Activated CD4-positive, alpha-beta T cell treated with anti-CD3 and anti-CD28 coated beads for 36 hours (primary cell): ENCODE measurements around the gene CDC20. TPM values are rescaled to one million over a fixed set of nuclear protein-coding genes. Genes with fewer than 3 reads are reported as not detected.
A peak's percentile ranks its signal among the peaks of the same experiment; 100 is the strongest.

Experiments used
- ATAC-seq: fragments of 200-7000 bp; cut with Tn5 transposase; one replicate; pipeline ENCODE4 v1.10.0; 2021; ENCODE audit warnings: mild to moderate bottlenecking, moderate library complexity
- CTCF ChIA-PET: fragments of 350-600 bp; sonication (Branson Sonifier 250); formaldehyde crosslinking; loops from one replicate; lab custom pipeline; 2021; ENCODE audit warnings: antibody characterized with exemption; lab: Charles Lee
- POLR2A ChIA-PET: fragments of 350-600 bp; sonication (Branson Sonifier 250); formaldehyde crosslinking; loops from one replicate; lab custom pipeline; 2021; ENCODE audit warnings: antibody characterized with exemption, inconsistent platforms; lab: Charles Lee
- DNase-seq: peaks from one replicate; pipeline ENCODE4 v3.0.0-alpha.2; 2020
- H3K27ac Mint-ChIP-seq: one replicate; pipeline ENCODE4 v1.8.0; 2021; ENCODE audit warnings: mixed read lengths
- H3K27me3 Mint-ChIP-seq: one replicate; pipeline ENCODE4 v1.8.0; 2021; ENCODE audit warnings: mixed read lengths
- H3K36me3 Mint-ChIP-seq: one replicate; pipeline ENCODE4 v1.8.0; 2021; ENCODE audit warnings: low read depth, mixed read lengths
- H3K4me1 Mint-ChIP-seq: one replicate; pipeline ENCODE4 v1.8.0; 2021; ENCODE audit warnings: mixed read lengths
- H3K4me3 Mint-ChIP-seq: one replicate; pipeline ENCODE4 v1.8.0; 2021; ENCODE audit warnings: mild to moderate bottlenecking, moderate library complexity, mixed read lengths
- H3K9me3 Mint-ChIP-seq: one replicate; pipeline ENCODE4 v1.8.0; 2021; ENCODE audit warnings: low read depth, mixed read lengths
- intact Hi-C, 2 experiments: fragments of 100-400 bp; cut with DNase I in 1 of 2; cut with micrococcal nuclease in 1 of 2; formaldehyde crosslinking; loops; one replicate each; pipeline versions ENCODE4 v1.14.2 to v1.15.1; 2022 to 2024; cut with DNase I, micrococcal nuclease
- total RNA-seq, 2 experiments: library from RNA; stranded (reverse); gene quantifications; one replicate each; pipeline ENCODE4 v1.2.3, GENCODE V29; 2021

The CDC20 gene
- total RNA-seq, 2 experiments from 2014 or later = 158 to 163 TPM

DNA sequence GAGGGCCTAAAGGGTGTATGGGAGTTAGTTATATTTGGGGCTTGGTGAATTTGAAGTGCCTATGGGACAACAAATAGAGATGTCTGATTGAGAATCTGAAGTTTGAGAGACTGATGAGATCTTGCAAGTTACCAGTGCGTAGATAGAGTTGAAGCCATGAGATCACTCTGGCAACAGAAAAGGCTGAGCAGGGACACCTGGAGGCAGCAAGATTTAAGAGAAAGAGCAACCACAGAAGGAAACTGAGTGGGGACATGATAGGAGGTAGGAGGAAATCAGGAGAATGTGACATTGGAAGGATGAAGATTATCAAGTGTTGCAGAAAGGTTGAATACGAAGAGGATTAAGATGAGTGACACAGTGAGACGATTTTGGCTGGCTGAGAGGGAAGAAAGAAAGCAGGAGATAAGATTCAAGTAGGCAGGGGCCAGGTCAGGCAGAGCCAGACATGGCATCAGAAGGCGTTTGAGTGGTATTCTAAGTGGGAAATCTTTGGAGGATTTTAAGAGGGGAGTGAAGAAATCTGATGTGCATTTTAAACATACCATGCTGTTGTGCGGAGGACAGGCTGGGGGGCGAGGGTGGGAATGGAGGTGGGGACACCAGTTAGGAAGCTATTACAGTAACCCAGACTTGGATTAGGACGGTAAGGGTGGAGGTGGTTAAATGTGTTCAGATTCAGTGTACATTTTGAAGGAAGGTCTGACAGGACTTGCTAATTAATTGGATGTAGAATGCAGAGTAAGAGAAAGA, 24.2 kb upstream of the CDC20 start:
- Mint-ChIP-seq H3K36me3 (no peaks in the 10 kb centered on the region), H3K27me3 (no peaks in the 10 kb centered on the region), H3K9me3 (no peaks in the 10 kb centered on the region), H3K4me1 (peaks cover 13% of the 10 kb centered on the region), H3K4me3 (no peak overlapping the region), H3K27ac (no peak overlapping the region)
- DNase-seq = no peak
- intact Hi-C loops = no loop called here
- no peak for ATAC-seq
- CTCF ChIA-PET = interaction anchor here (0.7 kb wide), 1 partner anchor 50 kb away, joined by 3 read pairs; no protein-coding TSS in a partner anchor
- POLR2A ChIA-PET = no interaction called here

DNA sequence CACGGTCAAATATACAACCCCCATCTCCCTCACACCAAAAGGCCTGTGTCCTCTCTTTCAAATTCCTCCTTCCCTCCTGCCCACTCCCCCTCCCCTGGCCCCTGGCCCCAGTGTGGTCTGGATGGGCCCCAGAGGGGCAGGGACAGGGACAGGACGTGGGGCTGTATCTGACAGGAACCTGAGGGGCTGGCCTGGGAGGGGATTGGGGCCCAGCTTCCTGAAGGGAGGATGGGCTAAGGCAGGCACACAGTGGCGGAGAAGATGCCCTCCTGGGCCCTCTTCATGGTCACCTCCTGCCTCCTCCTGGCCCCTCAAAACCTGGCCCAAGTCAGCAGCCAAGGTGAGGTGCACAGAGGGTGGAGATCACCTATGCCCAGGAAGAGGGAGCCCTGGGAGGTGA, 21.2 kb upstream of the CDC20 start, which contains the start of gene MPL:
TSS of gene MPL (plus strand) at position 231 of the 400 bp plus-strand sequence. CDS start at position 262, 31 bp downstream.
- Mint-ChIP-seq H3K36me3 (no peaks in the 10 kb centered on the region), H3K9me3 (no peaks in the 10 kb centered on the region), H3K27me3 (no peaks in the 10 kb centered on the region), H3K27ac (no peak within 1 kb of the TSS), H3K4me3 (no peak within 1 kb of the TSS), H3K4me1 (no peaks in the 10 kb centered on the region)
- DNase-seq = no peak
- ChIA-PET CTCF (interaction anchor here (1.0 kb wide), 1 partner anchor 20 kb away, joined by 3 read pairs; no protein-coding TSS in a partner anchor), POLR2A (no interaction called here)
- no peak for ATAC-seq
- intact Hi-C loops = no loop called here

DNA sequence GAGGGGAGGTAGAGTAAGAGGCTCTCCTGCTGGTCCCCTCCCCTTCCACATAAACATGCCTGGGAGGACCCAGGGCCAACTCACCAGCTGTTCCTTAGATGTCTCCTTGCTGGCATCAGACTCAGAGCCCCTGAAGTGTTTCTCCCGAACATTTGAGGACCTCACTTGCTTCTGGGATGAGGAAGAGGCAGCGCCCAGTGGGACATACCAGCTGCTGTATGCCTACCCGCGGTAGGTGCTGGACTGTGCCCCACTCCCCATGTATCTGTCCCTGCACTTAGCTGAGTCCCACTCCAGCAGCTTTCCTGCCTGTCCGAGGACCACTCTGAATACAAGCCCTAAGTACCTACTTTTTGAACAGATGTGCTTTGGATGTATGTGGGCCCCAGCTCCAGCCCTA, 20.8 kb upstream of the CDC20 start:
- Mint-ChIP-seq H3K9me3 (no peaks in the 10 kb centered on the region), H3K27ac (no peak overlapping the region), H3K27me3 (no peaks in the 10 kb centered on the region), H3K4me3 (no peak overlapping the region), H3K4me1 (no peaks in the 10 kb centered on the region), H3K36me3 (no peaks in the 10 kb centered on the region)
- DNase-seq = no peak
- ATAC-seq = no peak
- POLR2A ChIA-PET = no interaction called here
- CTCF ChIA-PET = interaction anchor here (1.0 kb wide), 1 partner anchor 19 kb away, joined by 3 read pairs; no protein-coding TSS in a partner anchor
- intact Hi-C loops = no loop called here

DNA sequence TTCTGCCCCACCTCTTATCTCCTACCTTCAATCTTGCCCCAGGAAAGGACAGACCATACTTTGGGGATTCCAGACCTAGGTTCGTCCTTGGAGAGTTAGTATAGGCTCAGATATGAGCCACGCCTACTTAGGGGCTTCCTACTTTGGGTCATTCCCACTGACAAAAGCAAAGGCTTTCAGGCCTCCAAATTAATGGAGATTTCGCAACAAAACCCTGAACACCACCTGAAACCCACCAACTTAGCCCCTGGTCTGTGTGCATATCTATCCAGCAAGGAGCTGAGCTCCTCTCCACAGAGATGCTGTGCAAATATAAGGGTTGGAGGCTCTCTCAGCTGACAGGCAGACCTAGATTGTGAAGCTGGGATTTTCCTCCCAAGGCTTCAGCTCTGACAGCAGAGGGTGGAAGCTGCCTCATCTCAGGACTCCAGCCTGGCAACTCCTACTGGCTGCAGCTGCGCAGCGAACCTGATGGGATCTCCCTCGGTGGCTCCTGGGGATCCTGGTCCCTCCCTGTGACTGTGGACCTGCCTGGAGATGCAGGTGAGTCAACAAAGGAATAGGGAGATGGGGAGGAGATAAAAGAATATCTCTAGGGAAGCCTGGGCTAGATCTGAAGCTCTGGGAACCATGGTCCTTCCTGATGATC, 19.1 kb upstream of the CDC20 start:
- ATAC-seq (no peak), DNase-seq (no peak)
- H3K27me3 Mint-ChIP-seq = no peaks in the 10 kb centered on the region
- intact Hi-C loops = no loop called here
- H3K4me3 Mint-ChIP-seq = no peak overlapping the region
- H3K9me3 Mint-ChIP-seq = no peaks in the 10 kb centered on the region
- no peaks in the 10 kb centered on the region for H3K36me3 Mint-ChIP-seq
- no peaks in the 10 kb centered on the region for H3K4me1 Mint-ChIP-seq
- H3K27ac Mint-ChIP-seq = no peak overlapping the region
- ChIA-PET CTCF (interaction anchor here (0.9 to 1.0 kb wide), 2 partner anchors 29 to 55 kb away, joined by 3 read pairs; no protein-coding TSS in a partner anchor), POLR2A (no interaction called here)

DNA sequence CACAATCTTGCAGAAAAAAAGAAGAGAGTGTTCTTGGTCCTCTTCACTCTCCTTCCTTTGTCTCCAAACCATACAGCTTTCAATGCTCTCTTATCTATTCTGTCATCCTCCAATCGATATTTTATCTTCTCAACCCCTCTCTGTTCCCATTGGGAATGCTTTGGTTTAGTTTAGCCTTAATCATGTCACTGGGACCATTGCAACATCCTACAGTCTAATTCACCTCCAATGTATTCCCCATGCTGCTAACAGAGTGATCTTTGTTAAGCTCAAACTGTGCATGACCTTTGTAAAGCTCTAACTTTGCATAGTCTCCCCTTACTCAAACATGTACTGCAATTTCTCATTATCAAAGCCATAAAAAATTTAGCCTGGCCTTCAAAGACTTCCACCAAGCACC, 18.2 kb upstream of the CDC20 start:
- DNase-seq = no peak
- H3K4me3 Mint-ChIP-seq = no peak overlapping the region
- CTCF ChIA-PET = interaction anchor here (0.8 to 1.0 kb wide), 3 partner anchors 28 to 574 kb away, joined by 3 read pairs; no protein-coding TSS in a partner anchor

DNA sequence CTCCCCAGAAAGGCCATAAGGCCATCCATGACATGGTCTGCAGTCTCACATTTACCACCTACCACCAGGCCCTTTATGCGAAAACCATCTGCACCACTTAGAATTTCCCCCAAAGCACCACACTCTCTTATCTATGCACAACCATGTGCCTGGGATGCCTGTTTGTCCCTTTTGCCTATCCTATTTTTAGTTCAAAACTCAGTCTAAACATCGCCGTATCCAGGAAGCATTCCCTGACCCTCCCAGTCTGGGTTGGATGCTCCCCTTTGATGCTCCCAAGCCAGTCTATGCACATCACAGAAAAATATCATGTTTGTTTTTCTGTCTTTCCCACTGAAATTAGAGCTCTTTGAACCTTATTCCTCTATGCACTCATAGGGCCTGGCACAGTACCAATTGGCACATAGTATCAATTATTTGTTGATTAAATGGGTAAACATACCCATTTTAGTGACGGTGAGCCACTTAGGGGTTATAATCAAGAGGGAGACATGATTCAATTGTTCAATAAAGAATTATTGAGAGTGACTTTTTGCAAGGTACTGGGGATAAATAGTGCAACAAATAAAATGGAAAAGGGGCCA, 14.4 kb upstream of the CDC20 start:
- Mint-ChIP-seq H3K27me3 (no peaks in the 10 kb centered on the region), H3K4me1 (peaks cover 12% of the 10 kb centered on the region), H3K4me3 (no peak overlapping the region), H3K9me3 (no peaks in the 10 kb centered on the region), H3K27ac (no peak overlapping the region), H3K36me3 (no peaks in the 10 kb centered on the region)
- intact Hi-C loops = no loop called here
- POLR2A ChIA-PET = no interaction called here
- ATAC-seq (no peak), DNase-seq (no peak)
- CTCF ChIA-PET = interaction anchor here (0.6 to 1.6 kb wide), 2 partner anchors 13 to 145 kb away, joined by 4 read pairs; no protein-coding TSS in a partner anchor

More for the DNA sequence above, 18.2 kb upstream of the CDC20 start:
- Mint-ChIP-seq H3K27me3 (no peaks in the 10 kb centered on the region), H3K27ac (no peak overlapping the region), H3K36me3 (no peaks in the 10 kb centered on the region), H3K4me1 (peaks cover 3% of the 10 kb centered on the region), H3K9me3 (no peaks in the 10 kb centered on the region)
- POLR2A ChIA-PET = no interaction called here
- no peak for ATAC-seq
- intact Hi-C loops = no loop called here

DNA sequence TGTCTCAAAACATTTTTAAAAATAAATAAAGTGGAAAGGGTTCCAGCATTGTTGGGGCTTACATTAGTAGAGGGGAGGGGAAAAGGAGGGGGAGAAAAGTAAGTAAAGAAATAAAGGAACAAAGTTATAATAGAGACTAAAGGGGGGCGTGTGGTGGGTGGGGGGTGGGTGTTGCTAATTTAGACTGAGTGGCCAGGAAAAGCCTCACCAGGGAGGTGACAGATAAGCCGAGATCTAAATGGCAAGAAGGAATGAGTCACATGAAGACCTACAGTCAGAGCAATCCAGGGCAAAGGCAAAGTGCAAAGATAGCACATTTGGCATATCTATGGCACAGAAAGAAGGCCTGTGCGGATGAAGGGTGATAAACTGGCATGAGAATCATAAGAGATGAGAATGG, 13.7 kb upstream of the CDC20 start:
- intact Hi-C loops = no loop called here
- POLR2A ChIA-PET = no interaction called here
- no peak for DNase-seq
- H3K9me3 Mint-ChIP-seq = no peaks in the 10 kb centered on the region
- no peak for ATAC-seq
- H3K4me1 Mint-ChIP-seq = peaks cover 19% of the 10 kb centered on the region
- no peaks in the 10 kb centered on the region for H3K27me3 Mint-ChIP-seq
- H3K27ac Mint-ChIP-seq = no peak overlapping the region
- CTCF ChIA-PET = no interaction called here
- H3K36me3 Mint-ChIP-seq = no peaks in the 10 kb centered on the region
- H3K4me3 Mint-ChIP-seq = no peak overlapping the region

DNA sequence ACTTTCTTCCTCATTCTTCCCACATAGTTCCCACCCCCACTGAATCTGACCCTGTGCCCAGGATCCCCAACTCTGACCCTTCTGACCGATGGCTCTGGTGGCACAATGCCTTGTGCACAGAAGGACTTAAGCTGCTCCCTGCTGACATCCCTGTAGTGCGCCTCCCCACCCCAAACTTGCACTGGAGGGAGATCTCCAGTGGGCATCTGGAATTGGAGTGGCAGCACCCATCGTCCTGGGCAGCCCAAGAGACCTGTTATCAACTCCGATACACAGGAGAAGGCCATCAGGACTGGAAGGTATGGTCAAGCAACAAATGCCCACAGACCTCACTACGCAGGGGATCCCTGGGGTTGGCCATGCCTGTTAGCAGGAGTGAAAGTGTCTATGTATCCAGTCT, 12.1 kb upstream of the CDC20 start:
- H3K27ac Mint-ChIP-seq = no peak overlapping the region
- H3K9me3 Mint-ChIP-seq = no peaks in the 10 kb centered on the region
- H3K27me3 Mint-ChIP-seq = no peaks in the 10 kb centered on the region
- no peak overlapping the region for H3K4me3 Mint-ChIP-seq
- DNase-seq (no peak), ATAC-seq (no peak)
- H3K4me1 Mint-ChIP-seq = peaks cover 19% of the 10 kb centered on the region
- H3K36me3 Mint-ChIP-seq = no peaks in the 10 kb centered on the region
- ChIA-PET CTCF (interaction anchor here (1.0 kb wide), 2 partner anchors 23 to 26 kb away, joined by 3 to 5 read pairs; no protein-coding TSS in a partner anchor), POLR2A (no interaction called here)
- intact Hi-C loops = no loop called here

DNA sequence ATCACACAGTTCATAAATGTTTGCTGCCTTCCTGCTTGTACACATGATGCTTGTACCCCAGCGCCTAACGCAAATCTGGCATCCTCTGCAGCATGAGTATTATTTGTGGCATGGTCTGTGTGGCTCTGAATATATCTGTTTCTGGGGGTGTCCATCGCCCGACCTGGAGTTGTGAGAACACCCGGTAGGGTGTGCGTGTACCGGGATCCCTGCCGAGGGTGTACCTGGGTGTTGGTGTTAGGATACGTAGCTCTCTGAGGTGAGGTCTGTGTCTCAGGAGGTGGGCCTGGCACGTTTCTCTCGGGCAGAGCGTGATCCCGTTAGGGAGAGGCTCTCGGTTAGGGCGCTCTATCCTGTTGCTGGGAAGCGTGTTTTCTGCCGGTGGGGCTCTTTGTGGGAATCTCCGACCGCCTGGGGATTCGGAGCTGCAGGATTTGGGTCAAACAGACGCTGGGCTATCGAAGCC, 10.4 kb upstream of the CDC20 start:
- intact Hi-C loops = loop anchor here in 1 of 2 experiments (2.0 kb wide), 1 partner anchor 42 kb away; no protein-coding TSS in a partner anchor
- peaks cover 19% of the 10 kb centered on the region for H3K4me1 Mint-ChIP-seq
- H3K36me3 Mint-ChIP-seq = no peaks in the 10 kb centered on the region
- CTCF ChIA-PET = interaction anchor here (0.6 kb wide), 1 partner anchor 404 kb away, joined by 3 read pairs; no protein-coding TSS in a partner anchor
- ATAC-seq = no peak
- peak overlapping the region; percentile 71 for H3K4me3 Mint-ChIP-seq
- no peaks in the 10 kb centered on the region for H3K9me3 Mint-ChIP-seq
- DNase-seq = no peak
- POLR2A ChIA-PET = no interaction called here
- no peaks in the 10 kb centered on the region for H3K27me3 Mint-ChIP-seq
- H3K27ac Mint-ChIP-seq = peak overlapping the region; percentile 22

DNA sequence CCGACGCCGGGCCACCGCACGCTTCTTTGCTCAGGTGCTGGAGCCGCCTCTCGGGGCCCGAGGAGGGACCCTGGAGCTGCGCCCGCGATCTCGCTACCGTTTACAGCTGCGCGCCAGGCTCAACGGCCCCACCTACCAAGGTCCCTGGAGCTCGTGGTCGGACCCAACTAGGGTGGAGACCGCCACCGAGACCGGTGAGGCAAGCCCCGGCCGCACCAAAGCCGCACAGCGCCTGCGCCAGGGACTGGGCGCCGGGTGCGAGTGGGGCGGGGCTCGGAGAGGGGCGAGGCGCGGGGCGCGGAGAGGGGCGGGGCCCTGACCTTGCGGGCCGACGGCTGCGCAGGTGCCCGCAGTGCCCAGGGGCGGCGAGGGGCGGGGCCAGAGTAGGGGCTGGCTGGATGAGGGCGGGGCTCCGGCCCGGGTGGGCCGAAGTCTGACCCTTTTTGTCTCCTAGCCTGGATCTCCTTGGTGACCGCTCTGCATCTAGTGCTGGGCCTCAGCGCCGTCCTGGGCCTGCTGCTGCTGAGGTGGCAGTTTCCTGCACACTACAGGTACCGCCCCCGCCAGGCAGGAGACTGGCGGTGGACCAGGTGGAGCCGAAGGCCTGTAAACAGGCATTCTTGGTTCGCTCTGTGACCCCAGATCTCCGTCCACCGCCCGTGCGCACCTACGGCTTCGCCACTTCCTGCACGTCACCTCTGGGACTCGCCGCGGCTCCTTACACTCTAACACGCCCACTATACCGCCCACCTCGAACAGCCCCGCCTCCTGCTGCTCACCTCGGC, 9.8 kb upstream of the CDC20 start:
- no peaks in the 10 kb centered on the region for H3K36me3 Mint-ChIP-seq
- peak overlapping the region; percentile 72 for H3K27ac Mint-ChIP-seq
- ChIA-PET POLR2A (no interaction called here), CTCF (interaction anchor here (0.6 kb wide), 1 partner anchor 405 kb away, joined by 3 read pairs; no protein-coding TSS in a partner anchor)
- H3K9me3 Mint-ChIP-seq = no peaks in the 10 kb centered on the region
- H3K27me3 Mint-ChIP-seq = no peaks in the 10 kb centered on the region
- ATAC-seq = peak; percentile 89
- peak overlapping the region; percentile 71 for H3K4me3 Mint-ChIP-seq
- DNase-seq = peak; percentile 89
- peaks cover 19% of the 10 kb centered on the region for H3K4me1 Mint-ChIP-seq
- intact Hi-C loops = loop anchor here (1.0 to 2.0 kb wide), 6 partner anchors 9 to 177 kb away; partner anchors contain the start of genes CDC20 (in 2 of the 2), CFAP57 (in 1 of the 2), EBNA1BP2 (in 1 of the 2) and ELOVL1 (in 1 of the 2)
